Fibroblast of skin of scalp (primary cell): ENCODE data around the gene NDST1.
"Not testable (repeated sequence)": the region's sequence is repeated elsewhere in the genome, so short reads cannot be mapped to it uniquely, and the experiment has no call there.

Experiments
- DNase-seq: peaks from one replicate; pipeline ENCODE4 v3.0.0-alpha.2; 2013

The NDST1 gene

DNA sequence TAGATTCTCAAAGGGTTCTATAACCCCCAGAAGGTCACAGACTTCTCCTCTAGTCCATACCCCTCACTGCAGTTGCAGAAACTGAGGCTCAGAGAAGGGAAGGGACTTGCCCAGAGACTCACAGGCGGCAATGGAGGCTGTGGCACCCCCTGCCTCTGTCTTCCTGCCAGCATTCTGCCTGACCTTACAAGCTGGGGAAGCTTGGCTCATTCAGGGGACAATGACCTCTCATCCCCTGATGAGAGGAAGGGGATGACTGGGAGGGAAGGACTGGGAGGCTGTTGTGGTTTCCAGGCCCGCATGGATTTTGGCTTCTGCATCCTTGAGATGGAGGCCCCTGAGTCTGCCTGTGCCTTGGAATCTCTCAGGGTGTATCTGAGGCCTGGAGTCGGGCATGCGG lies 897 bp downstream of the NDST1 start:
- DNase-seq: peak; percentile 43

DNA sequence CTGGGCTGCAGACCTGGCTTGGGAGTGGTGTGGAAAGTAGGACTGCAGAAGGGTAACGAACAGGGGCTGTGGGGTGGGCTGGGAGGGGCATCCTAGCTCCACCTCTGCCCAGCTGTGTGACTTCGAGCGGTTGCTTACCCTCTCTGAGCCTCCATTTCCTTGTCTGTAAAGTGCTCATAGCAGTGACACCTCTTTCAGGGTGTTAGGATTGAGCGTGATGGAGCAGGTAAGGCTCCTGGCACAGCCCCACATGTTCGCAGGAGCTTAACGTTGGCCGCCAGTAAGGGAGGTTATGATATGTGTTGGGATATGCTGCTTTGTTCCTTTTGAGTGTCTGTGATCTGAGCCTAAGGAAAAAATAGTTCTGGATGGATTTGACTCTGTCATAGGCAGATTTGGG lies 2.1 kb downstream of the NDST1 start:
- DNase-seq: no peak

DNA sequence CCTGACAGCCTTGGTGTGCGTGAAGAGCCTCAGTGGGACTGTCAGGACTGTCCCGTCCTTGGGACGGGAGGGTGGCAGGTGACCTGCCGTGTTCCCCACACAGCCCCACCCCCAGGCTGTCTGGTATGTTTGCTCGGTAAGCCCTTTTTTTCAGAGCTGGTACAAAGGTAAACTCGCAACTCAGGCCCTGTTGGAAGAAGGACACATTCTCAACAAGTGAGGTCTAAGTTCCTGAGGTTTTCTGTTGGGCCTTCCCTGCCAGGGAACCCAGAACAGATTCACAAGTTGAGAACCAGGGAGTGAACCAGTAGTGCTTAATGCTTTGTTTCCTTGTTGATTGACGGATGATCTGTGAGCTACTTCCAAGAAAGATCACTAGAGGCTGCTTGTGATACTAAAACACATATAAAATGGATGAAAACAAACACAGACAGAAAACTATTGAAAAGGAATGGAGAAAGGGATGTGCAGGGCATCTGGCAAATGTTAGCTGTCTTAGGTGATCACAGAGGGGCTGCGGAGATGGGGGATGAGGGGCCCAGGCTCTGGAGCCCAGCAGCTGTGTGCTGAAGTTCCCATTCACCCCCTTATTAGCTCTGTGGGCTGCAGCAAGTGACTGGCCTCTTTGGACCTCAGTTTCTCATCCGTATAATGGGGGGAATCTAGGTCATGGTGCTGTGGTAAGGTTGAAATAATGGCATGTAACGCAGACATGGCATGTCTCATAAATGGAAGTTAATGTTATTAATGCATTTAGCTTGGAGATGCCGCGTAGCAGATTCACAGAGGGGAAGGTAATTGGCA lies 2.7 kb downstream of the NDST1 start:
- DNase-seq: peak; percentile 68

- DNase-seq: peak; percentile 95
These were observed 3.8 kb downstream of the NDST1 start for GRCh38 chr5:150511578-150512367.

DNA sequence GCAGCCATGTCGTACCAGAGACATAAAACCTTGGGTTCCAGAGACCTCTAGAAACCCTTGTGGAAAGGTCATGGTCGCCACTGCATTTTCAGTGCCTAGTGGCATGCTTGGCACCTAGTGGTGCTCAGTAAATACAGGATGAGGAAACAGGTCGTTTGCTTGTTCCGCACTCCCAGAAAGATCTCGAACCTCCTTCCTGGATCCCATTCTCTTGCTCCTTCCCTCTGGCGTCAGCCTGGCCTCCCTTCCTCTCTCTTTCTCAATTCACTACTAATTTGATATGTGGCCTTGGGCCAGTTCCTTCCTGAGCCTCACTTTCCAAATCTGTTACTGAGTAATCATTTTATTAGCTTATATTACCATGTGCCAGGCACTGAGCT lies 4.4 kb downstream of the NDST1 start:
- no peak for DNase-seq

DNA sequence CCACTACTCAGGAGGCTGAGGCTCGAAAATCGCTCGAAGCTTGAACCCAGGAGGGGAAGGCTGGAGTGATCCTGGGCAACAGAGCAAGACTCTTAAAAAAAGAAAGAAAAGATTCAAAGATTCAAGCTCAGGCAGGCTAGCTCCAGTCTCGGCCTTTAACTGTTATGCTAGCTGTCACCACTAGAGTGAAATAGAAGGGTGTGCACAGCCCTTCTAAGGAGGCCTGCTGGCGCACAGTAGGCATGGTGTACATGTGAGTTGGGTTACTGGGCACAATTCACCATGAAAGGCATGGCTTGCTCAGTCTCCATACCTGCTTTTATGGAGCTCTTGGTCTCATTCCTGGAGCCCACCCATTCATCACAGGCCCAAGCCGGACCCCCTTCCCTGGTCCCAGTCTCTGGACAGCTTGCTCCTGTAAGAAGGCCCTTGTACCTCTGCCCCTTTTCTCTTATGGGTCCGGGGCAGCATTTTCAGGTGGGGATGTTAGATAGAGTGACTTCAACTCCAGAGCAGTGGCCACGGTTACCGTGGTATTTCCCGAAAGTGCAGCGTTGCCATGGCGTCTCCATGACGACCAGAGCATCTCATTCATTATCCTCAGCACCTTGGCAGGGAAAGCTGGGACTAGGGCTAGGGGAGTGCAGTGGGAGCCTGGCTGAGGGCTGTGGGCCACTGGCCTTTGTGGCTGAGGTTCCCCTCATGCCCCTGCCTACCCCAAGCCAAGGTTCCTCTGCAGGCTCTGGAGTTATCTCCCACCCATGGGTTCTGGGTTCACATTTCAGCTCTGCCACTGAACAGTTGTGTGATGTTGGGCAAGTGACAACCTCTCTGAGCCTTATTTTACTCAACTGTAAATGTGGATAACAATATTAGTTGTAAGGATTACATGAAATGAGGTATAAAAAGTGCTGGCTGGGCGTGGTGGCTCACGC lies 5.7 kb downstream of the NDST1 start:
- DNase-seq: no peak

DNA sequence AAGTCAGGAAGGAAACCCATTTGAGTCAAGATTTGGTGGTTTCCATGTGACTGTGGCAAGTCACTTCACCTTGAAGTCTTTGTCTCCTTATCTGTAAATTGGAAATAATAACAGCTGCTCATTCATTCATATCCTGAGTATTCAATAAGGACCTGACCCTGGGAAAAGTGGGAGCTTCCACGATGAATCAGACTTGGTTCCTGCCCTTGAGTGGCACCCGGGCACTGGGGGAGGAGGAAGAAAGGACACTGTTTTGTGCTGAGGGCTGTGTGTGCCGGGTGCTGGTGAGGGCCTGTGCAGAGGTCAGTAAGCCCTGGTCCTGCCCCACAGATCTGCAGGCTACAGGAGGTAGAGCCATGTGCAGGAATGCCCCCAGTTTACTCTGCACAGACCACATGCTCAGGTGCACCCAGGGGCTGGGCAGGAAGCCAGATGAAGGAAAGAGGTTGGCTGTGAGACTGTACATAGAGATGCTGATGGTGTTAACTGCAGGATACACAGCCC lies 6.8 kb downstream of the NDST1 start:
- peak; percentile 67 for DNase-seq

GRCh38 chr5:150515446-150515845 lies 7.5 kb downstream of the NDST1 start:
- peak; percentile 97 for DNase-seq

DNA sequence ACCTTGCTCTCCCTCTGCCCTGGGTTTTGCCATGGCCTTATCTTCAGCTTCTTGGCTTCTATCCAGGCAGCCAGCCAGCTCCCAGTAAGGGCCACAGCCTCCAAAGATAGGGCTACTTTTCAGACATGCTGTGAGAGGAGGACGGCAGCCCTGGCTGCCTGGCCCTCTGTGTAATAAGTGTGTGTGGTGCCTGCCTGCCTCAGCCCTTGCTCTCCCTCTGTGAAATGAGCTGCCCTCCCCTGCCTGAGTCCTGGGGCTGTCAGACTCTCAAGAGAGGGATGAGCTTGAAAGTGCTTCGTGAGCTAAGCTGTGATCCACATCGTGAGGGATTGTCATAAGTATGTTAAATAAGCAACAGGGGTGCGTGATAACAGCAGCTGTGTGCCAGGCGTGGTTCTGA lies 8.1 kb downstream of the NDST1 start:
- DNase-seq: peak; percentile 87

DNA sequence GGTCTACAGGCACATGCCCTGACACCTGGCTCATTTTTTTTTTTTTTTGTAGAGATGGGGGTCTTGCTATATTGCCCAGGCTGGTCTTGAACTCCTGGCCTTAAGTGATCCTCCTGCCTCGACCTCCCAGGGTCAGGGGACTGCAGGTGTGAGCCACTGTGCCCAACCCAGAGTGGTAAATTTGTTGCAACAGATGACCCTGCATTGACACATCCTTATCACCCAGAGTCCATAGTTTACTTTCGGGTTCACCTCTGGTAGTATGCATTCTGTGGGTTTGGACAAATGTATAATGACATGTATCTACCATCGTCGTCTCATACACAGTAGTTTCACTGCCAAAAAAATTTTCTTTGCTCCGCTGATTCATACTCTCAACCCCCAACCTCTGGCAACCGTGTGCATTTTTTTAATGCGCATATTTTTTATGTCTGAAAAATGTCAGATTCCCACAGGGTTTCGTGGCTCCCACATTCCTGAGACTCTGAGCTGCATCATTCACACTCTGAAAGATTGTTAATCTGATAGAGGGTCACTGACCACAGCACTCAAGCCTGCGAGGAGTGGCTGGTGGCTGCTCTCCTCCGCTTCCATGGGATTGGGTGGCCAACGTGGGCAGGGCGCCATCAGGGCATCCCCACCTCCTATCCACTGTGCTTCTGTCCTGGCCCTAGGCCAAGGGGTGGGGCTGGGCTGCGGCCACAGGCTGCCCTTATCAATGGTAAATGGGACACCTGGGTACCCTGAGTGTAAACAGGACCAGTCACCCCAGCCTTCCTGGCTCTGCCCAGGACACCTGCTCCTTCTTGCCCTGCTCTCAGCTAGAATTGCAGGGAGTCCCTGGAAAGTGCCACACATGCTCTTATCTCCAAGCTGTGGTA lies 9.6 kb downstream of the NDST1 start:
- peak; percentile 98 for DNase-seq

DNA sequence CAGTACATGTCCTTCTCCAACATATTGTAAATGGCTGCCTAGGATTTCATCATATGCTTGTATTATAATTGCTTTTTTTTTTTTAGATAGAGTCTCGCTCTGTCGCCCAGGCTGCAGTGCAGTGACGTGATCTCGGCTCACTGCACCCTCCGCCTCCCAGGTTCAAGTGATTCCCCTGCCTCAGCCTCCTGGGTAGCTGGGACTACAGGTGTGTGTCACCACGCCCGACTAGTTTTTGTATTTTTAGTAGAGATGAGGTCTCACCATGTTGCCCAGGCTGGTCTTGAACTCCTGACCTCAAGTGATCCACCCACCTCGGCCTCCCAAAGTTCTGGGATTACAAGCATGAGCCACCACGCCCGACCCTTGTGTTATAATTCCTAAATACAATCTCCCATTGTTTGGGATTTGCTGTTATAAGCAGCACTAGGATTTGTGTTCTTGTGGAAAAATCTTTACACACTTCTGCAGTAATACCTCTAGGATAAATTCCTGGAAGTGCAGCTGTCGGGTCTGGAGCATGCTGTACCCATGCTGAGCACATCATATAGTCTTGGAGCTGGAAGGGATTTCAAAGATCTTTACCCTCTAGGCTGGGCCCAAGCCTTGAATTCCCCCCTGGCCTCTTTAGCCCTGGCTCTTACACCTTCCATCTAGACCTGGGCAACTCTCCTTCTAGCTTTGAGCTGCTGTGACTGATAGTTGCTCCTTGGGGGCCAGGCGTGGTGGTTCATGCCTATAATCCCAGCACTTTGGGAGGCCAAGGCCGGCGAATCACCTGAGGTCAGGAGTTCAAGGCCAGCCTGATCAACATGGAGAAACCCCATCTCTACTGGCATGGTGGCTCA lies 11.0 kb downstream of the NDST1 start:
- not testable (repeated sequence) for DNase-seq

- DNase-seq: no peak
These were observed 11.6 kb downstream of the NDST1 start for GRCh38 chr5:150519560-150519945.

DNA sequence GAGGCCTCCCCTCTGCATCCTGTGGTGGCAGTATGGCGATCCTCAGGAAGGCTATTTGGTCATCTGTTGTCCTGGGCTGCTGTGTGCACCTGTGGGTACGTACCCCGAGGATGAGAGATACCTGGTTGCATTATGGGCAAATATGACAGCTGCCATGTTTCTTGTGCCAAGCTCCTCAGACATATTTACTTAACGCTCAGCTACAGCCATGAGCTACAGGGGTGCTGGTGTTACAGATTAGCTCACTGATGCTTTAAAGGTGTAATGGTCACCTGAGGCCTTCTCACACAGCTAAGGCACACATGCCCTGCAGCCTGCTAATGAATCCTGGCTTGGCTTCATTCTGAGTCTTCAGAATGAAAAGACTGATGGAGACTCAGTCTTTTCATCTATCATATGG lies 12.0 kb downstream of the NDST1 start:
- no peak for DNase-seq

- no peak for DNase-seq
These were observed 13.0 kb downstream of the NDST1 start for GRCh38 chr5:150520747-150521521.

- no peak for DNase-seq
These were observed 13.5 kb downstream of the NDST1 start for GRCh38 chr5:150521522-150521817.

DNA sequence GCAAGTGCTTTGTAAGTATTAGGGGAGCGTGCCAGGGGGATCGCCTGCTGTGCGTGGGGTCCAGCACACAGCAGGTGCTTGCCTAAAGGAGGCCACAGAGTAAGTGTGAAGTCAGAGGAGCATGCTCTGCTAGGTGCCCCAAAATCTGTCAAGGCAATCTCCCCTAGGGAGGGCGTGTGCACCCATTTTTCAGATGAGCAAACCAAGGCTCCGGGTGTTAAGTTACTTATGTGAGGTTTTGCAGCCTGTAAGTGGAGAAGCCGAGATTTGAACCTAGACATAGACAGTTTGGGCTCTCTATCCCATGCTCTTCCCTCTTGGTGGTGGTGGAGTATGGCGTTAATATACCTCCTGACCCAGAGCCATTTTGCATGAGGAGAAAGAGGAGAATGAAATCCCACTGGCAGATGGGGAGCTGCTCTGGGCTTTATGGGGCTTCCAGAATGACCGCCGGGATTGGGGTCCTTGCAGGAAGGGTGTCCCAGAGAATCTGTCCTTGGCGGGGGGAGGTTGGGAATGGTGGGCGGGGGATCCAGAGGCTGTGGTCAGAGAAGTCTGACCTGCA lies 14.1 kb downstream of the NDST1 start:
- no peak for DNase-seq

- no peak for DNase-seq
These were observed 14.8 kb downstream of the NDST1 start for GRCh38 chr5:150522504-150523414.
